SK-N-SH treated with all-trans-retinoic acid at 6 μM for 48 hours (cell line): ENCODE measurements around the gene PITPNC1.
A peak's percentile ranks its signal among the peaks of the same experiment; 100 is the strongest.

ENCODE experiments used
- ATAC-seq: fragments of 200-7000 bp; cut with Tn5 transposase; 3 replicates; pipeline ENCODE4 v1.9.1; 2020; ENCODE audit warnings: mild to moderate bottlenecking, moderate library complexity
- ARNTL ChIP-seq: fragments of 450-650 bp; formaldehyde crosslinking; IDR thresholded peaks from 2 replicates; pipeline ENCODE4 v1.5.0; 2020; ENCODE audit warnings: low read depth, mild to moderate bottlenecking, moderate library complexity, borderline replicate concordance
- CSDC2 ChIP-seq: fragments of 250-450 bp; sonication (Bioruptor Pico); IDR thresholded peaks from 2 replicates; pipeline ENCODE4 v1.5.0; 2020; ENCODE audit warnings: mild to moderate bottlenecking, moderate library complexity
- ESRRG ChIP-seq: fragments of 250-450 bp; sonication (Bioruptor Pico); IDR thresholded peaks from 2 replicates; pipeline ENCODE4 v1.6.1; 2021; ENCODE audit warnings: mild to moderate bottlenecking
- OSR1 ChIP-seq: fragments of 250-450 bp; sonication (Bioruptor Pico); IDR thresholded peaks from 2 replicates; pipeline ENCODE4 v1.8.0; 2022; ENCODE audit warnings: moderate library complexity, mild to moderate bottlenecking, inconsistent platforms
- PPARA ChIP-seq: fragments of 250-450 bp; sonication (Bioruptor Pico); IDR thresholded peaks from 2 replicates; pipeline ENCODE4 v1.5.0; 2020; ENCODE audit warnings: mild to moderate bottlenecking, borderline replicate concordance
- RARB ChIP-seq: fragments of 250-450 bp; sonication (Bioruptor Pico); IDR thresholded peaks from 2 replicates; pipeline ENCODE4 v1.8.0; 2021; ENCODE audit warnings: mild to moderate bottlenecking, moderate library complexity
- SNAI2 ChIP-seq: fragments of 250-450 bp; sonication (Bioruptor Pico); IDR thresholded peaks from 2 replicates; pipeline ENCODE4 v1.5.0; 2020; ENCODE audit warnings: mild to moderate bottlenecking, moderate library complexity
- TCF4 ChIP-seq: fragments of 250-450 bp; sonication (Bioruptor Pico); IDR thresholded peaks from 2 replicates; pipeline ENCODE4 v1.8.0; 2021; ENCODE audit warnings: mild to moderate bottlenecking, moderate library complexity, borderline replicate concordance
- TOX ChIP-seq: fragments of 250-450 bp; sonication (Bioruptor Pico); IDR thresholded peaks from 2 replicates; pipeline ENCODE4 v1.8.0; 2021; ENCODE audit warnings: mild to moderate bottlenecking, moderate library complexity, borderline replicate concordance
- ZC3H10 ChIP-seq: fragments of 250-450 bp; sonication (Bioruptor Pico); IDR thresholded peaks from 2 replicates; pipeline ENCODE4 v1.5.1; 2021; ENCODE audit warnings: mild to moderate bottlenecking, moderate library complexity
- ZFP3 ChIP-seq: fragments of 250-450 bp; sonication (Bioruptor Pico); IDR thresholded peaks from 2 replicates; pipeline ENCODE4 v1.5.0; 2020; ENCODE audit warnings: mild to moderate bottlenecking, moderate library complexity
- ZFP30 ChIP-seq: fragments of 450-650 bp; formaldehyde crosslinking; IDR thresholded peaks from 2 replicates; pipeline ENCODE4 v1.5.0; 2022; ENCODE audit warnings: mild to moderate bottlenecking, moderate library complexity
- ZNF565 ChIP-seq: fragments of 450-650 bp; formaldehyde crosslinking; conservative IDR thresholded peaks from 2 replicates; pipeline ENCODE4 v1.5.0; 2020; ENCODE audit warnings: low read depth, mild to moderate bottlenecking, moderate library complexity
- ZNF70 ChIP-seq: fragments of 450-650 bp; formaldehyde crosslinking; IDR thresholded peaks from 2 replicates; pipeline ENCODE4 v1.5.0; 2020; ENCODE audit warnings: mild to moderate bottlenecking, moderate library complexity
- ZNF8 ChIP-seq: fragments of 450-650 bp; formaldehyde crosslinking; IDR thresholded peaks from 2 replicates; pipeline ENCODE4 v1.5.0; 2020; ENCODE audit warnings: mild to moderate bottlenecking, moderate library complexity
- TF ChIP-seq, protein P1 (sequence below): fragments of 250-450 bp; sonication (Bioruptor Pico); IDR thresholded peaks from 2 replicates; pipeline ENCODE4 v1.5.0; 2020; ENCODE audit warnings: mild to moderate bottlenecking, moderate library complexity
- TF ChIP-seq, protein P2 (sequence below): fragments of 250-450 bp; sonication (Bioruptor Pico); IDR thresholded peaks from 2 replicates; pipeline ENCODE4 v1.8.0; 2021; ENCODE audit warnings: low read depth, mild to moderate bottlenecking, moderate library complexity, borderline replicate concordance
- TF ChIP-seq, protein P3 (sequence below): fragments of 250-450 bp; sonication (Bioruptor Pico); IDR thresholded peaks from 2 replicates; pipeline ENCODE4 v1.8.0; 2020; ENCODE audit warnings: mild to moderate bottlenecking, moderate library complexity, borderline replicate concordance
- TF ChIP-seq, protein P4 (sequence below): fragments of 250-450 bp; sonication (Bioruptor Pico); IDR thresholded peaks from 2 replicates; pipeline ENCODE4 v1.5.1; 2020; ENCODE audit warnings: low read depth, mild to moderate bottlenecking, moderate library complexity

PITPNC1 gene

DNA sequence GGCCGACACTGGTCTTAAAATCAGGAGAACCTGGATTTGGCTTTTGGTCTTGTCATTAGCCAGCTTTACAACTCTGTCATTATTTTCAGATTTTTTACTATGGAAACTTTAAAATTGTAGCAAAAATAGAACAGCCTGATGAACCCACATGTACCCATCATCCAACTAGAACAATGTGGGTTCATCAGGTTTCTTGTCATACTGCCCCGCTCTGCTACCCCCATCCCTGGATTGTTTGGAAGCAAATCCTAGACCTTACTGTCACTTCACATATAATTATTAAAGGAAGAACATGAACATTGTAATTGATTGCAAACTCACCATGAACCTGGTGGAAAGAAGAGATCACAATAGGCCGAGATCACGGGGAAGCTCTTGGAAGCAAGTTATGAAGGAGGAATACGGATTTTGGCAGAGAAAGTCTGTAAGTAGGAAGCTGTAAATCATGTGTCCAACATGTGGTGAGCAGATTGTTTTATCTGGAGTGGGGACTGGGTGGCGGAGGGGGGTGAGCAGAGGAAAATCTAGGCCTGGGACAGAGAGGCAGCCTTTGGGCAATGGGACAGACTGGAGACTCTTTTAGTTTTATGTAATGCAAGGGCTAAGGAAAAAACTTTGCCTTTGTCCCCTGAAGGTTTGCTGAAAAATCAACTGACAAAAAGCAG lies 67.0 kb downstream of the PITPNC1 start (continued):
- TF ChIP-seq, protein P1, sequence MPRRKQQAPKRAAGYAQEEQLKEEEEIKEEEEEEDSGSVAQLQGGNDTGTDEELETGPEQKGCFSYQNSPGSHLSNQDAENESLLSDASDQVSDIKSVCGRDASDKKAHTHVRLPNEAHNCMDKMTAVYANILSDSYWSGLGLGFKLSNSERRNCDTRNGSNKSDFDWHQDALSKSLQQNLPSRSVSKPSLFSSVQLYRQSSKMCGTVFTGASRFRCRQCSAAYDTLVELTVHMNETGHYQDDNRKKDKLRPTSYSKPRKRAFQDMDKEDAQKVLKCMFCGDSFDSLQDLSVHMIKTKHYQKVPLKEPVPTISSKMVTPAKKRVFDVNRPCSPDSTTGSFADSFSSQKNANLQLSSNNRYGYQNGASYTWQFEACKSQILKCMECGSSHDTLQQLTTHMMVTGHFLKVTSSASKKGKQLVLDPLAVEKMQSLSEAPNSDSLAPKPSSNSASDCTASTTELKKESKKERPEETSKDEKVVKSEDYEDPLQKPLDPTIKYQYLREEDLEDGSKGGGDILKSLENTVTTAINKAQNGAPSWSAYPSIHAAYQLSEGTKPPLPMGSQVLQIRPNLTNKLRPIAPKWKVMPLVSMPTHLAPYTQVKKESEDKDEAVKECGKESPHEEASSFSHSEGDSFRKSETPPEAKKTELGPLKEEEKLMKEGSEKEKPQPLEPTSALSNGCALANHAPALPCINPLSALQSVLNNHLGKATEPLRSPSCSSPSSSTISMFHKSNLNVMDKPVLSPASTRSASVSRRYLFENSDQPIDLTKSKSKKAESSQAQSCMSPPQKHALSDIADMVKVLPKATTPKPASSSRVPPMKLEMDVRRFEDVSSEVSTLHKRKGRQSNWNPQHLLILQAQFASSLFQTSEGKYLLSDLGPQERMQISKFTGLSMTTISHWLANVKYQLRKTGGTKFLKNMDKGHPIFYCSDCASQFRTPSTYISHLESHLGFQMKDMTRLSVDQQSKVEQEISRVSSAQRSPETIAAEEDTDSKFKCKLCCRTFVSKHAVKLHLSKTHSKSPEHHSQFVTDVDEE (CRISPR knock-in tag) = peak; percentile 82; the same call in 1 of the 2 replicates
- TF ChIP-seq ESRRG (CRISPR knock-in tag) (0 out of 2 replicates have a peak, but pooled peaks have one; percentile 52), ZNF70 (no peak), ARNTL (CRISPR knock-in tag) (no peak), PPARA (CRISPR knock-in tag) (no peak)
- TF ChIP-seq, protein P2, sequence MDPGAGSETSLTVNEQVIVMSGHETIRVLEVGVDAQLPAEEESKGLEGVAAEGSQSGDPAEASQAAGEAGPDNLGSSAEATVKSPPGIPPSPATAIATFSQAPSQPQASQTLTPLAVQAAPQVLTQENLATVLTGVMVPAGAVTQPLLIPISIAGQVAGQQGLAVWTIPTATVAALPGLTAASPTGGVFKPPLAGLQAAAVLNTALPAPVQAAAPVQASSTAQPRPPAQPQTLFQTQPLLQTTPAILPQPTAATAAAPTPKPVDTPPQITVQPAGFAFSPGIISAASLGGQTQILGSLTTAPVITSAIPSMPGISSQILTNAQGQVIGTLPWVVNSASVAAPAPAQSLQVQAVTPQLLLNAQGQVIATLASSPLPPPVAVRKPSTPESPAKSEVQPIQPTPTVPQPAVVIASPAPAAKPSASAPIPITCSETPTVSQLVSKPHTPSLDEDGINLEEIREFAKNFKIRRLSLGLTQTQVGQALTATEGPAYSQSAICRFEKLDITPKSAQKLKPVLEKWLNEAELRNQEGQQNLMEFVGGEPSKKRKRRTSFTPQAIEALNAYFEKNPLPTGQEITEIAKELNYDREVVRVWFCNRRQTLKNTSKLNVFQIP (CRISPR knock-in tag) = no peak

DNA sequence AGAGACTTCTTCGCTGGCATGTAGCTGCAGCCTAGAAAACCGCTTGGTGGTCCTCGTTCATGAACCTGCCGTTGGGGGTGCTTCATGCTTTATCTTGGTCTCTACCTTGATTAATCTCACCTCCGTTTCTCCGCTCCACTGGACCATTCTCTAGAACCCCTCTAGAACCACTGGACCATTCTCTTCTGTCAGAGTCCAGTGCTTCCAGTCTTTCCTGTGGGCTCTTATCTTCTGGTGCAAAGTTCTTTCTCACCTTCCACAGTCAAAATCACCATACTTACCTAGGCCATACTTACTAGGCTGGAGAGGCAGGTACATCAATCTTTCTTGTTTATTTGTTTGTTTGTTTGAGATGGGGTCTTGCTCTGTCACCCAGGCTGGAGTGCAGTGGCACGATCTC lies 71.4 kb downstream of the PITPNC1 start:
- ATAC-seq = no peak
- TF ChIP-seq RARB (no peak), SNAI2 (no peak), ESRRG (CRISPR knock-in tag) (no peak), ZFP30 (CRISPR knock-in tag) (no peak)
- TF ChIP-seq, protein P3, sequence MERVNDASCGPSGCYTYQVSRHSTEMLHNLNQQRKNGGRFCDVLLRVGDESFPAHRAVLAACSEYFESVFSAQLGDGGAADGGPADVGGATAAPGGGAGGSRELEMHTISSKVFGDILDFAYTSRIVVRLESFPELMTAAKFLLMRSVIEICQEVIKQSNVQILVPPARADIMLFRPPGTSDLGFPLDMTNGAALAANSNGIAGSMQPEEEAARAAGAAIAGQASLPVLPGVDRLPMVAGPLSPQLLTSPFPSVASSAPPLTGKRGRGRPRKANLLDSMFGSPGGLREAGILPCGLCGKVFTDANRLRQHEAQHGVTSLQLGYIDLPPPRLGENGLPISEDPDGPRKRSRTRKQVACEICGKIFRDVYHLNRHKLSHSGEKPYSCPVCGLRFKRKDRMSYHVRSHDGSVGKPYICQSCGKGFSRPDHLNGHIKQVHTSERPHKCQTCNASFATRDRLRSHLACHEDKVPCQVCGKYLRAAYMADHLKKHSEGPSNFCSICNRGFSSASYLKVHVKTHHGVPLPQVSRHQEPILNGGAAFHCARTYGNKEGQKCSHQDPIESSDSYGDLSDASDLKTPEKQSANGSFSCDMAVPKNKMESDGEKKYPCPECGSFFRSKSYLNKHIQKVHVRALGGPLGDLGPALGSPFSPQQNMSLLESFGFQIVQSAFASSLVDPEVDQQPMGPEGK (CRISPR knock-in tag) = no peak

DNA sequence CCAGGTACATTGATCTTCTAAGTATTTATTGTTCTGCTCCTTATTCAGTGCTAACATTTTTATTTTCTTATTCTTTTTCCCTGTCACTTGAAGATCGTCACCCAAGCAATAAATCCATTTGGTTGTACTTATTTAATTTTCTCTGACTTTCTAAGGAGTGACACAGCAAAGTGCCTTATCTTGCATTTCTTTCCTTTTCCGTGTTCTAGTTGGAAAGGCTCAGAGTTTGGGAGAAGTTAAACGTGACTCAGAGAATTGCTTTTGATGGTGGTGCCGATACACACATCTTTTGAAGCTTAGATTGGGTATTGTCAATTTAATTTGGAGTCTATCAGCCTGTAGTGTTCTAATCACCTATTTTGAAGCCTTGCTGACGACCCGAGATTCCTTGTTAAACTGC lies 72.0 kb downstream of the PITPNC1 start:
- no peak for ATAC-seq
- no peak for TF ChIP-seq ZNF565 (CRISPR knock-in tag)
- TF ChIP-seq ZNF8 = no peak
- no peak for TF ChIP-seq ZC3H10 (CRISPR knock-in tag)
- no peak for TF ChIP-seq ZFP30 (CRISPR knock-in tag)
- no peak for TF ChIP-seq ZFP3 (CRISPR knock-in tag)
- TF ChIP-seq TOX = no peak
- no peak for TF ChIP-seq TCF4 (CRISPR knock-in tag)
- TF ChIP-seq ZNF70 = no peak
- no peak for TF ChIP-seq ARNTL (CRISPR knock-in tag)
- TF ChIP-seq, protein P4, sequence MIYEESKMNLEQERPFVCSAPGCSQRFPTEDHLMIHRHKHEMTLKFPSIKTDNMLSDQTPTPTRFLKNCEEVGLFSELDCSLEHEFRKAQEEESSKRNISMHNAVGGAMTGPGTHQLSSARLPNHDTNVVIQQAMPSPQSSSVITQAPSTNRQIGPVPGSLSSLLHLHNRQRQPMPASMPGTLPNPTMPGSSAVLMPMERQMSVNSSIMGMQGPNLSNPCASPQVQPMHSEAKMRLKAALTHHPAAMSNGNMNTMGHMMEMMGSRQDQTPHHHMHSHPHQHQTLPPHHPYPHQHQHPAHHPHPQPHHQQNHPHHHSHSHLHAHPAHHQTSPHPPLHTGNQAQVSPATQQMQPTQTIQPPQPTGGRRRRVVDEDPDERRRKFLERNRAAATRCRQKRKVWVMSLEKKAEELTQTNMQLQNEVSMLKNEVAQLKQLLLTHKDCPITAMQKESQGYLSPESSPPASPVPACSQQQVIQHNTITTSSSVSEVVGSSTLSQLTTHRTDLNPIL (CRISPR knock-in tag) = no peak
- no peak for TF ChIP-seq OSR1 (CRISPR knock-in tag)

DNA sequence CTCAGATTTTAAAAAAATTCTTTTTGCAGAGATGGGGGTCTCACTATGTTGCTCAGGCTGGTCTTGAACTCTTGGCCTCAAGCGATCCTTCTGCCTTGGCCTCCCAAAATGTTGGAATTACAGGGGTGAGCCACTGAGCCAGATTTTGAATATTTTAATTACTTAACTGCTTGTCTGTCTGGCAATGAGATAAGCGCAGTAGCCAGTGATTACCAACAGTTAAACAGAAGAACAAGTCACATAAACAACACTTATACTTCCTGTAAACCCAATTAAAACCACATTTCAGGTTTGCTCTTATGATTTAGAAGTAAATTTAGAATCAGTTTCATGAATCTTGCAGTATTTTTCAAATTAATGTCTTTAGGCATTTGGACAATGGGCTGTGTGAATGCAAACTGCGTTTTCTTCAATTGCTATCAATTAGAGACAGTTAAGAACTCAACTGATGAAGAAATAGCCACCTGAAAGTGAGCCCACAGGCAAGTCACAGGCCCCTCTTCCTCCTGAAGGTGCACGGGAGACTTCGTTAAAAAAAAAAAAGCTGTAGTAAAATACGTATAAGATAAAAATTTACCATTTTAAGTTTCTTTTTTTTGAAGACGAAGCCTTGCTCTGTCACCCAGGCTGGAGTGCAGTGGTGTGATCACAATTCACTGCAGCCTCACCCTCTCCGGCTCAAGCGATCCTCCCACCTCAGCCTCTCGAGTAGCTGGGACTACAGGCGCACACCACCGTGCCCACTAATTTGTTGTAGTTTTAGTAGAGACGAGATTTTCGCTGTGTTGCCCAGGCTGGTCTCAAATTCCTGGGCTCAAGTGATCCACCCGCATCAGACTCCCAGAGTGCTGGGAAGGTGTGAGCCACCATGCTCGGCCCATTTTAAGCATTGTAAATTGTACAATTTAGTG lies 73.0 kb downstream of the PITPNC1 start:
- ATAC-seq = no peak
- TF ChIP-seq CSDC2 (CRISPR knock-in tag) = no peak
- TF ChIP-seq, protein P4 (CRISPR knock-in tag) = no peak
- no peak for TF ChIP-seq ZC3H10 (CRISPR knock-in tag)
- TF ChIP-seq, all 23 proteins: peak for 0
